HG03280 (cell line): ENCODE data around the gene PLEKHG2.

ENCODE experiments used
- ATAC-seq: cut with Tn5 transposase; IDR thresholded peaks from one replicate; pipeline ENCODE4 v1.9.1; 2021; ENCODE audit warnings: mild to moderate bottlenecking, moderate library complexity; ENCODE audit not compliant: unreplicated experiment

Gene PLEKHG2

DNA sequence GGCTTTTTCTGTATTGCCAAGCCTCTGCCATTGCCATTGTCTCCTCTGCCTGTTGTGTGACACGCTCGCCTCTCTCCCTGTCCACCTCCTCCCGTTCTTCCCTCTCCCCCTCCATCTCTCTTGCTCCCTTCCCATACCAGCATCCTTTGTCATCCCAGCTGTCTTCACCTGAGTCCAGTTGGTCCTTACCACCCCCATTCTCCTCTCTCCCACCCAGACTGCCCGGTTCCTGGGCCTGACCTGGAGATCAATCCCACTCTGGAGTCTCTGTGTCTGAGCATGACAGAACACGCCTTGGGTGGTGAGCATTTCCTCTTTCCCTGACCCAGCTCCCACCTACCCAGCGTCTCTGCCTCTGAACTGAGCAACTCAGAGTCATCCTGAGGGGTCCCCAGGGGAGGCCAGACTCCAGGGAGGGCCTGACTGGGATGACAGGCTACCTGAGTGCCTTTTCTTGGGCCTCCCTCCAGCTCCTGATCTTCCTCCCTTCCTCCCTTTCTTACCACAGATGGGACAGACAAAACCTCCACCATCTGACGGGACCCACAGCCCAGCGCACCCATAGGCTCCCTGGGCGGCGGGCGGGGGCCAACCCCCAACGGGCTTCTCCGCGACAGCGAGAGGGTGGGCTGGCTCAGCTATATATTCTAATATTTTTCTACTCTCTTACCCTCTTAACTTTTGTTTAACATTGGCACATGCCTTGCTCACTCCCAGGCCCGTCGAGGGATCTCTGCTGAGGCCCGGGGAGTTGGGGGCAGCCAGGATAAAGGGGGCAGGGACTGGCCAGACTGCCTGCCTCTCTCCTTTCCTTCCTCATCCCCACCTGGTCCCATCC is 29.3 kb upstream of the PLEKHG2 start:
- ATAC-seq: no peak

GRCh38 chr19:39384839-39385568 is 27.5 kb upstream of the PLEKHG2 start:
- ATAC-seq: no peak

GRCh38 chr19:39385629-39386411 is 26.6 kb upstream of the PLEKHG2 start:
- no peak for ATAC-seq

- ATAC-seq: no peak
These were observed 25.9 kb upstream of the PLEKHG2 start for GRCh38 chr19:39386557-39386956.

- no peak for ATAC-seq
These were observed 23.8 kb upstream of the PLEKHG2 start for GRCh38 chr19:39388657-39389056.

DNA sequence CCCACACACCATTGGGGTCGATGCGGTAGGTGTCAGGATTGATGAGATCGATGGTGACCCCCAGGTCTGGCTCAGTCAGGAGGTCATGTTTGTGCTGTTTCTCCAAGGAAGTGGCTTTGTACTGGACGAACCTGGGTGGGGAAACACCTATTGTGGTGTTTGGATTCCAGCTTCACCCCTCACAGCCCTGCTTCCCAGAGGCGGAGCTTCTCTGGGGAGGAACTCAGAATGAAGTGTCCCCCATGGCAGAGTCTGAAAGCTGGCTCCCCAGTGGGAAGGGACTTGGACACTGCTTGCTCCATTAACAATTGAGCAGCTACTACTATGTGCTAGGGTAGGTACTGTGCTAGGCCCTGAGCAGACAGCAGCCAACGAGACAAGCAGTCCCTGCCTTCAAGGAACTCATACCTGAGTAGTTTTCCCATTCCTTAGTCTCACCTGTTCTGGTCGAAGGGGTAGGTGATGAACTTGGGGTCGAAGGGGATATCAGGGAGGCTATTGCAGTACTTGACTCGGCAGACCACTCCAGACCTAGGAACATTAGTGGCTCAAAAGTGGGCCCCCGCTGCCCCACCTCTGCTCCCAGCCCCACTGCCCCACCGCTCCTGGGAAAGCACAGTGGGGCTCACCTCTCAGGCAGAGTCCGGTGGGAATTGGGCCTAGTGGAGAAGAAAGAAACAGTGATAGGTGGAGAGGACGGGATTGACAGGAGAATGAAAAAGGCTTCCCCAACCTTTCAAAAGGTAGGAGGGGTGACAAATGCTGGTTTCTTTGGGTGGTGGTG is 22.6 kb upstream of the PLEKHG2 start:
- ATAC-seq: no peak

- no peak for ATAC-seq
These were observed 22.1 kb upstream of the PLEKHG2 start for GRCh38 chr19:39390451-39390750.

DNA sequence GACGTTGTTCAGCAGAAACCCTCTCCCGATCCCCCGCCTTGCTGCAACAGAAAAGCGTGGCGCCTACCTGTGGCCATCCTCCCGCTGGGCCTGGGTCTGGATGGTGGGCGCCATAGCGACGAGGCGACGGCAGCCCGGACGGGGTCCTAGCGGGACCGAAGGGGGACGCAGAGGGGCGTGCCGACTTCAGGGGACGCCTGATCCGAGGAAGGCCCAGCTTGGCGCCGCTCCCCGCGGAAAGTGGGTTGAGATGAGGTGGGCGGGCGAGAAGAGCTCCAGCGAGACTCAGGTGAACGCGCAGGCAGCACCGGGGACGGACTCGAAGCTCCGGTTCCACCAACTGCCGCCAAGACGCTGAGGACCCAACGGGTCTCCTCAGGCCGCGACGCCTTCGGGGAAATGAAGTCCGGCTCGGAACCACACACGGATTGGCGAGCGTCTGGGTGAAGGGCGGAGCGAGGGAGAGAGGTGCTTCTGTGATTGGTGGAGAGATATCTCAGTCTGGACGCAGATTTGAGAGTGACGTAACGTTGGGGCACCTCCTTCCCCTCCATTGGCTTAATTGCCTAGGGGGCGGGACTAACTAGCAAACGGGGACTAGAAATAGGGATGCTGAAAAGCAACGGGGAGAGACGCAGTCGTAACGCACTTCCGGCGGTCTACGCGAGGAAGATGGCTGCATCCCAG is 21.6 kb upstream of the PLEKHG2 start, which contains the start of the genes MED29 and PAF1:
TSS of gene MED29 (plus strand) at position 628 of the 687 bp plus-strand sequence. CDS start at position 673, 45 bp downstream.
TSS of gene PAF1 (minus strand) at position 356 of the 687 bp plus-strand sequence. CDS start at position 114, 242 bp downstream.
- ATAC-seq: peak; percentile 93

DNA sequence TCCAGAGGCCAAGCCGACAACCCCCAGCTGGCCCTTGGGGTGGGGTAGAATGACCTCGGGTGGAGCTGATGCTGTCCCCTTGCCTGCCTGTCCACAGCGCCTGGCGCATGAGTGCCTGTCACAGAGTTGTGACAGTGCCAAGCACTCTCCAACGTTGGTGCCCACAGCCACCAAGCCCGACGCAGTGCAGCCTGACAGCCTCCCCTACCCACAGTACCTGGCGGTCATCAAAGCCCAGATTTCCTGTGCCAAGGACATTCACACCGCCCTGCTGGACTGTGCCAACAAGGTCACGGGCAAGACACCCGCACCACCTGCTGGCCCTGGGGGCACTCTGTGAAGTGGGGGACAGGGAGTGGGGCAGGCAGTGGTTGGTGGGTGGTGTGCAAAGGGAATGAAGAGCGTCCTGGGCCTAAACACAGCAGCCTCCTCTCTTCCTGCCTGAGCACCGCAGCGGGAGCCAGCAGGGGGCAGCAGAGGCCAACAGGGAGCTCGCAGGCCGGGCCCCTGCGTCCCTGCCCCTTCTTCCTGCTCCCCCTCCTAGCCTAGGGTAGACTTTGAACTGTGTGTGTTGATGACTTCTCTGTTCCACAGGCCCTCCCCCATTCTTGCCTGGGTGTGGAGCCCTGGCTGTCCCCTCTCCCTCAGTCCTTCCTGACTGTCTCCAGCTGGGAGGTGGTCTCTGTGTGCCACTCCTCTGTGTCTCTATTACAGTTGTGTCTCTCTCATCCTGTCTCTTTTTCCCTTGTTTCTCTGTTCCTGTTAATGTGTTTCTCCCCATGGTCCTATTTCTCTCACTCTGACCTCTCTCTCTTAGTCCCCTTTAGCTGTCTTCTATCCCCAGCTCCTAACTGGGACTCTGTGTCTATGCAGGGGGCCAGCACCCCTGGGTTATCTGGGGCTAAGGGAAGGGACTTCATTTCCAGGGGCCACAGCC is 14.8 kb upstream of the PLEKHG2 start:
- peak; percentile 37 for ATAC-seq

GRCh38 chr19:39398297-39398864 is 14.1 kb upstream of the PLEKHG2 start:
- no peak for ATAC-seq

DNA sequence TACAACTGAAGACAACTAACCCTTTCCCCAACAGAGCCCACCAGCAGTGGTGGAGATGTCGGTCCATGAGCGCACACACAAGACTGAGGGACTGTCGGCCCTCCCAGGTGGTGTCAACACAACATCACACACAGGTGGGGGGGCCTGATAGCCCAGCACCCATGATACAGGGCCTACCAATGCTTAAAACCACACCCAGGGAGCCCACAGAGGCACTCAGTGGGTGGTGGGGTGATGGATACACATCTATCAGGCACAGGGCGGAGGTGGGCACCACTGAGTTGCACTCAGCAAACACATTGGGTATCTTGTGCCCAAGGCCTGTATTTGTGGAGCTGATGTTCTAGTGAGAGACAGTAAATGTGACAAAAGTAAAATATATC is 12.8 kb upstream of the PLEKHG2 start:
- ATAC-seq: no peak

GRCh38 chr19:39400061-39400460 is 12.4 kb upstream of the PLEKHG2 start:
- no peak for ATAC-seq

DNA sequence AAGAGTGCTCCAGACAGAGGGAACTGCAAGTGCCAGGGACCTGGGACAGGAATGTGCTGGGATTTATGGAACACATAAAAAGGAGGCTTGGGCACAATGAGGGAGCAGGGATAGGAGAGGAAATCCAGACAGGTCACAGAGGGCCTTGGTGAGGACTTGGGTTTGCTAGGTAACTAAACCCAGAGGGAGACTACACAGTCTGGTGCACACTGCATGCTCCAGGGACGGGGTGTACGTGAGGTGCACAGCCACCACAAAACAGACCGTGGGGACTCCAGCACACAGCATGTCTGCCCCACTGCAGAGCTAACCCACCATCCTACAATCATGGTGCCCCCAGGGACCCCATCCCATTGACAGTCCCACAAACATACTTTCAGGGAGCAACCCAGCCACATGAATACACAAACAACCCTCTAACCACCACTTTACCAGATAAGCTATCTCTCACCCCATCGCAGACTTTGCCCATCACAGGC is 11.4 kb upstream of the PLEKHG2 start:
- no peak for ATAC-seq

GRCh38 chr19:39401549-39402345 is 10.7 kb upstream of the PLEKHG2 start:
- ATAC-seq: no peak

- peak; percentile 33 for ATAC-seq
These were observed 9.8 kb upstream of the PLEKHG2 start for GRCh38 chr19:39402346-39403300.
